ENCODE data around the gene EPS8L2.
A peak's percentile ranks its signal among the peaks of the same experiment; 100 is the strongest.

GRCh38 chr11:705646-706438 lies at the start of gene EPS8L2:
- TF ChIP-seq CTCF (IDR thresholded peaks at IDR 0.05) = no peak
- TF ChIP-seq POLR2A (IDR thresholded peaks at IDR 0.05) = peak in 2 of 4 donors; percentile 41

Data from esophagus squamous epithelium (tissue), 4 donors.